ENCODE measurements around the gene LNX1. TPM values are rescaled to one million over a fixed set of nuclear protein-coding genes. Genes with fewer than 3 reads are reported as not detected.

The LNX1 gene
- total RNA-seq, 4 donors from 2014 or later, result 5.8 to 14.7 (median 8.4) TPM

- H3K9me3 ChIP-seq, result no peaks in the 10 kb centered on the region
- no peak overlapping the region for H3K27ac ChIP-seq (replicated peaks in 1 of 4)
- intact Hi-C loops (cut with DNase I), result no loop called here
- TF ChIP-seq POLR2AphosphoS5 (IDR thresholded peaks at IDR 0.05), result no peak
- no peak for TF ChIP-seq EP300 (IDR thresholded peaks at IDR 0.05)
- no peak for TF ChIP-seq CTCF (IDR thresholded peaks at IDR 0.05)
- TF ChIP-seq POLR2A (IDR thresholded peaks at IDR 0.05; ENCODE audit: low read depth), result no peak
- DNase-seq (ENCODE audit: extremely low spot score), result no peak
- H3K27me3 ChIP-seq, result no peaks in the 10 kb centered on the region
- no peak overlapping the region for H3K4me3 ChIP-seq
- no peaks in the 10 kb centered on the region for H3K4me1 ChIP-seq
- 90% methylated on average over 2 of the region's 2 CpGs for WGBS
- H3K36me3 ChIP-seq, result no peaks in the 10 kb centered on the region
Observed at GRCh38 chr4:53625888-53626287, 34.6 kb upstream of the LNX1 start.

- TF ChIP-seq POLR2AphosphoS5 (IDR thresholded peaks at IDR 0.05), result peak in 1 of 2 donors; percentile 8
- TF ChIP-seq EP300 (IDR thresholded peaks at IDR 0.05), result no peak
- TF ChIP-seq POLR2A (IDR thresholded peaks at IDR 0.05; ENCODE audit: low read depth), result no peak
- TF ChIP-seq CTCF (IDR thresholded peaks at IDR 0.05), result no peak
- intact Hi-C loops (cut with DNase I), result no loop called here
Observed at GRCh38 chr4:53622739-53623151, 31.5 kb upstream of the LNX1 start.

GRCh38 chr4:53620956-53621355, 29.7 kb upstream of the LNX1 start:
- Histone ChIP-seq H3K4me1 (no peaks in the 10 kb centered on the region), H3K9me3 (no peaks in the 10 kb centered on the region), H3K27me3 (no peaks in the 10 kb centered on the region), H3K4me3 (no peak overlapping the region), H3K36me3 (no peaks in the 10 kb centered on the region), H3K27ac (replicated peaks in 1 of 4) (no peak overlapping the region)
- WGBS, result 94% methylated on average over 3 of the region's 3 CpGs
- intact Hi-C loops (cut with DNase I), result no loop called here
- no peak for DNase-seq (ENCODE audit: extremely low spot score)
- no peak for TF ChIP-seq POLR2A (IDR thresholded peaks at IDR 0.05; ENCODE audit: low read depth)

More at GRCh38 chr4:53622739-53623151, 31.5 kb upstream of the LNX1 start:
- Histone ChIP-seq H3K4me1 (no peaks in the 10 kb centered on the region), H3K27ac (replicated peaks in 1 of 4) (no peak overlapping the region), H3K4me3 (no peak overlapping the region), H3K9me3 (no peaks in the 10 kb centered on the region), H3K36me3 (no peaks in the 10 kb centered on the region), H3K27me3 (no peaks in the 10 kb centered on the region)
- DNase-seq (ENCODE audit: extremely low spot score), result no peak
- WGBS, result 75% methylated on average over 1 of the region's 1 CpG

GRCh38 chr4:53619431-53619830, 28.1 kb upstream of the LNX1 start:
- WGBS, result 83% methylated on average over 3 of the region's 3 CpGs
- intact Hi-C loops (cut with DNase I), result no loop called here

GRCh38 chr4:53618321-53618720, 27.0 kb upstream of the LNX1 start:
- intact Hi-C loops (cut with DNase I), result no loop called here

More at GRCh38 chr4:53619431-53619830, 28.1 kb upstream of the LNX1 start:
- DNase-seq (ENCODE audit: extremely low spot score), result no peak
- TF ChIP-seq POLR2A (IDR thresholded peaks at IDR 0.05; ENCODE audit: low read depth), result no peak
- Histone ChIP-seq H3K4me3 (no peak overlapping the region), H3K36me3 (no peaks in the 10 kb centered on the region), H3K4me1 (no peaks in the 10 kb centered on the region), H3K9me3 (no peaks in the 10 kb centered on the region), H3K27ac (replicated peaks in 1 of 4) (no peak overlapping the region), H3K27me3 (no peaks in the 10 kb centered on the region)

More at GRCh38 chr4:53618321-53618720, 27.0 kb upstream of the LNX1 start:
- no peak for DNase-seq (ENCODE audit: extremely low spot score)
- H3K4me1 ChIP-seq, result no peaks in the 10 kb centered on the region
- no peak overlapping the region for H3K27ac ChIP-seq (replicated peaks in 1 of 4)
- WGBS, result 100% methylated on average over 1 of the region's 1 CpG
- TF ChIP-seq CTCF (IDR thresholded peaks at IDR 0.05) (no peak), EP300 (IDR thresholded peaks at IDR 0.05) (no peak), POLR2AphosphoS5 (IDR thresholded peaks at IDR 0.05) (no peak), POLR2A (IDR thresholded peaks at IDR 0.05; ENCODE audit: low read depth) (no peak)
- H3K4me3 ChIP-seq, result no peak overlapping the region
- H3K36me3 ChIP-seq, result no peaks in the 10 kb centered on the region
- H3K9me3 ChIP-seq, result no peaks in the 10 kb centered on the region
- H3K27me3 ChIP-seq, result no peaks in the 10 kb centered on the region

Data from esophagus muscularis mucosa (tissue), 4 donors.